Measurements from ENCODE around the gene GABRR1.

GRCh38 chr6:89257346-89257745 is 40.2 kb upstream of the GABRR1 start:
- TF ChIP-seq CTCF (IDR thresholded peaks at IDR 0.05 in 8 of 11, conservative IDR thresholded peaks at IDR 0.05 in 3 of 11) = no peak
- no peak for TF ChIP-seq POLR2AphosphoS5 (IDR thresholded peaks at IDR 0.05)
- no peak for TF ChIP-seq POLR2A (IDR thresholded peaks at IDR 0.05)
